ENCODE results near the gene MEMO1.
"Not testable (repeated sequence)": the region's sequence is repeated elsewhere in the genome, so short reads cannot be mapped to it uniquely, and the experiment has no call there.

DNA sequence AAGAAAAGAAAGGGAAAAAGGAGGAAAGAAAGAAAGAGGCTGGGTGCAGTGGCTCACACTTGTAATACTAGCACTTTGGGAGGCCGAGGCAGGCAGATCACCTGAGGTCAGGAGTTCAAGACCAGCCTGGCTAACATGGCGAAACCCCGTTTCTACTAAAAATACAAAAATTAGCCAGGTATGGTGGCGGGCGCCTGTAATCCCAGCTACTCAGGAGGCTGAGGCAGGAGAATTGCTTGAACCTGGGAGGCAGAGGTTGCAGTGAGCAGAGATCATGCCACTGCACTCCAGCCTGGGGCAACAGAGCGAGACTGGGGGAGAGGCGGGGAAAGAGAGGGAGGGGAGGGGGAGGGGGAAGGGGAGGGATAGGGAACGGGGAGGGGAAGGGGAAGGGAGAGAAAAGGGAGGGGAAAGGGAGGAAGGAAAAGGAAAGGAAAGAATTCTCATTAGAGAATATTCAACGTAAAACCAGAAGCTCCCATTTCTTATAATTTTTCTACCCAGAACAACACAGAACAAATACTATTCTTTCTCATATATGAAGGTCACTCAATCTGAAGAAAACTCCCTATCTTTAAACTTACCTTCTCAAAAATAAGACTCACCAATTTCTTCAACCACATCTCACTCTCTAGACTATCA lies 147.7 kb downstream of the MEMO1 start:
- TF ChIP-seq, protein P1, sequence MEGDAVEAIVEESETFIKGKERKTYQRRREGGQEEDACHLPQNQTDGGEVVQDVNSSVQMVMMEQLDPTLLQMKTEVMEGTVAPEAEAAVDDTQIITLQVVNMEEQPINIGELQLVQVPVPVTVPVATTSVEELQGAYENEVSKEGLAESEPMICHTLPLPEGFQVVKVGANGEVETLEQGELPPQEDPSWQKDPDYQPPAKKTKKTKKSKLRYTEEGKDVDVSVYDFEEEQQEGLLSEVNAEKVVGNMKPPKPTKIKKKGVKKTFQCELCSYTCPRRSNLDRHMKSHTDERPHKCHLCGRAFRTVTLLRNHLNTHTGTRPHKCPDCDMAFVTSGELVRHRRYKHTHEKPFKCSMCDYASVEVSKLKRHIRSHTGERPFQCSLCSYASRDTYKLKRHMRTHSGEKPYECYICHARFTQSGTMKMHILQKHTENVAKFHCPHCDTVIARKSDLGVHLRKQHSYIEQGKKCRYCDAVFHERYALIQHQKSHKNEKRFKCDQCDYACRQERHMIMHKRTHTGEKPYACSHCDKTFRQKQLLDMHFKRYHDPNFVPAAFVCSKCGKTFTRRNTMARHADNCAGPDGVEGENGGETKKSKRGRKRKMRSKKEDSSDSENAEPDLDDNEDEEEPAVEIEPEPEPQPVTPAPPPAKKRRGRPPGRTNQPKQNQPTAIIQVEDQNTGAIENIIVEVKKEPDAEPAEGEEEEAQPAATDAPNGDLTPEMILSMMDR (IDR thresholded peaks at IDR 0.05), result not testable (repeated sequence)
- TF ChIP-seq POLR2A (IDR thresholded peaks at IDR 0.05), result not testable (repeated sequence)
